ENCODE data around the gene CEP128. TPM values are rescaled to one million over a fixed set of nuclear protein-coding genes. Genes with fewer than 3 reads are reported as not detected.

CEP128 gene
- total RNA-seq, 4 donors from 2014 or later = 13.9 to 18.1 (median 16.0) TPM

DNA sequence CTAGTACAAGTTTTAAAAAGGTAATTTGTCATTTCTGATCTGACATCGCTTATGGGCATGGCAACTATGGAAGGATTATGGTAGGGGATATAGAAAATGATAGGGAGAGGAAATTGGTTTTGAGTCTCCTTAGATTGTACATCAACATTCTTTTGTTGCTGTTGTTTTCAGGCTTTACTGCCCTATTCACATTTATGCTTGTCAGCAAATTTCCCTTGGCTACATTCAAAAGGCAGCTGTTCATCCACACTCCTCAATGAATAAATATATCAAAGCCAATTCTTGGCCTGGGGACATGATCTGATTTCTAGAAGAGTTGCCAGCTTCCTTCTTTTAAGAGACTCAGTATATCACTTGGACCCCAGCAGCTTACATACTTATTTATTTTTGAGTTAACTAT lies 283.4 kb downstream of the CEP128 start:
- Histone ChIP-seq H3K4me3 (replicated peaks in 1 of 3) (no peak overlapping the region), H3K27me3 (no peaks in the 10 kb centered on the region), H3K4me1 (no peaks in the 10 kb centered on the region), H3K36me3 (no peaks in the 10 kb centered on the region), H3K9me3 (no peaks in the 10 kb centered on the region), H3K27ac (no peak overlapping the region)
- intact Hi-C loops (cut with DNase I) = no loop called here
- DNase-seq = no peak
- WGBS, 2 donors = 96 to 100% methylated on average over 1 of the region's 1 CpG
- TF ChIP-seq POLR2A (IDR thresholded peaks at IDR 0.05) = no peak

DNA sequence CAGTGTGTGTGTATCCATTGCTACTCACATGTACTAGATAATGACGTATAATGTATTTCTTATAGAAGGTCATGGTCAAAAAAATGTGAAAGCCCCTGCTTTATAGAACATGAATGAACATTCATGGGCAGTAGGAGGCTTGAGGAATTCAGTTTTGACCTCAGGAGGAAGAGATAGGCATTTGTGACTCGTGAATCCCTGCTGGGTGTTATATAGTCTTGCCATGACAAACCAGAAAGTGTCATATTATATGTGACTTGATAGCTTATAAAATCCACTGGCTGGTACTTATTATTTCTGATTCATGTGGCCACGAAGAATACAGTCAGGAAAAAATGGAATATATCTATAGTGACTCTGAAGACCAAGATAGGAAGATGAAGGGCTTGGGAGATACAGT lies 287.6 kb downstream of the CEP128 start:
- no peak overlapping the region for H3K27ac ChIP-seq
- no peaks in the 10 kb centered on the region for H3K9me3 ChIP-seq
- H3K36me3 ChIP-seq = no peaks in the 10 kb centered on the region
- intact Hi-C loops (cut with DNase I) = no loop called here
- no peaks in the 10 kb centered on the region for H3K4me1 ChIP-seq
- H3K4me3 ChIP-seq (replicated peaks in 1 of 3) = no peak overlapping the region
- 93 to 96% methylated on average over 3 of the region's 3 CpGs for WGBS, 2 donors
- TF ChIP-seq, protein P1, sequence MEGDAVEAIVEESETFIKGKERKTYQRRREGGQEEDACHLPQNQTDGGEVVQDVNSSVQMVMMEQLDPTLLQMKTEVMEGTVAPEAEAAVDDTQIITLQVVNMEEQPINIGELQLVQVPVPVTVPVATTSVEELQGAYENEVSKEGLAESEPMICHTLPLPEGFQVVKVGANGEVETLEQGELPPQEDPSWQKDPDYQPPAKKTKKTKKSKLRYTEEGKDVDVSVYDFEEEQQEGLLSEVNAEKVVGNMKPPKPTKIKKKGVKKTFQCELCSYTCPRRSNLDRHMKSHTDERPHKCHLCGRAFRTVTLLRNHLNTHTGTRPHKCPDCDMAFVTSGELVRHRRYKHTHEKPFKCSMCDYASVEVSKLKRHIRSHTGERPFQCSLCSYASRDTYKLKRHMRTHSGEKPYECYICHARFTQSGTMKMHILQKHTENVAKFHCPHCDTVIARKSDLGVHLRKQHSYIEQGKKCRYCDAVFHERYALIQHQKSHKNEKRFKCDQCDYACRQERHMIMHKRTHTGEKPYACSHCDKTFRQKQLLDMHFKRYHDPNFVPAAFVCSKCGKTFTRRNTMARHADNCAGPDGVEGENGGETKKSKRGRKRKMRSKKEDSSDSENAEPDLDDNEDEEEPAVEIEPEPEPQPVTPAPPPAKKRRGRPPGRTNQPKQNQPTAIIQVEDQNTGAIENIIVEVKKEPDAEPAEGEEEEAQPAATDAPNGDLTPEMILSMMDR (IDR thresholded peaks at IDR 0.05) = no peak
- no peak for TF ChIP-seq POLR2A (IDR thresholded peaks at IDR 0.05)
- H3K27me3 ChIP-seq = no peaks in the 10 kb centered on the region
- DNase-seq = no peak

DNA sequence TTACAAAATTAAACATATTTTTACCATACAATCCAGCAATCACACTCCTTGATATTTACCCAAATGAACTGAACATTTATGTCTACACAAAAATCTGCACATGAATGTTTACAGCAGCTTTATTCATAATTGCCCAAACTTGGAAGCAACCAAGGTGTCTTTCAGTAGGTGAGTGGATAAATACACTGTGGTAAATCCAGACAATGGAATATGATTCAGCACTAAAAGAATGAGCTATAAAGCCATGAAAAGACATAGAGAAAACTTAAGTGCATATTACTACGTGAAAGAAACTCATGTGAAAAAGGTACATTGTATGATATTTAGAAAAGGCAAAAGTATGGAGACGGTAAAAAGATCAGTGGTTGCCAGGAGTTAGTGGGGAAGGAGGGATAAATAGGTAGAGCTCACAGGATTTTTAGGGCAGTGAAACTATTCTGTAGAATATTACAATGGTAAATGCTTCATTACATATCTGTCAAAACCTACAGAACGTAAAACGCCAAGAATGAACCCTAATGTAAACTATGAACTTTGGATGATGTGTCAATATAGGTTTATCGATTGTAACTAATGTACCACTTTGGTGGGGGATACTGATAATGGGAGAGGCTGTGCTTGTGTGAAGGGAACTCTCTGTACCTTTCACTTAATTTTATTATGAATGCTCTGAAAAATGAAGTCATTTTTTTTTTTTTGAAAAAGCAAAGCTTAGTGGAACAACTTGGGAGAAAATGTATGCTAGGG lies 295.7 kb downstream of the CEP128 start:
- DNase-seq = no peak
- Histone ChIP-seq H3K27me3 (no peaks in the 10 kb centered on the region), H3K27ac (no peak overlapping the region), H3K4me3 (replicated peaks in 1 of 3) (no peak overlapping the region), H3K4me1 (no peaks in the 10 kb centered on the region), H3K9me3 (no peaks in the 10 kb centered on the region), H3K36me3 (no peaks in the 10 kb centered on the region)
- no peak for TF ChIP-seq POLR2A (IDR thresholded peaks at IDR 0.05)
- TF ChIP-seq, protein P1 (IDR thresholded peaks at IDR 0.05) = no peak
- WGBS, 2 donors = 94 to 95% methylated on average over 5 of the region's 5 CpGs
- intact Hi-C loops (cut with DNase I) = no loop called here

DNA sequence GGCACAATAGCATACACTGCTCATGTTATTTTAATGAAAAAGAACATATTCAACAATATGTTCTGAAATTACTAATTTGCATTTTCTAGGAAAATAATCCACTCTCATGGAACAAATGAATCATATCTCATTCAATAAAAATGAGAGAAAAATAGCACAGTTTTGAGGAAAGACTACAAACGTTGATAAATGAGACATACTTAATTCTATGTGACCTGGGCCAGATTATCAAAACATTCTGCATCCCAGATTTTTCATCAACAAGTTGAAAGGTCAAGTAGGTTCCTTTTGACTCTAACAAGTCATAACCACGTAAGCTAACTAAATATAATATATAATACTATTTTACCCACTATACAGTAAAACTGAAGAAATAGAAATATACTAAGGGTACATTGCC lies 296.7 kb downstream of the CEP128 start:
- TF ChIP-seq, protein P1 (IDR thresholded peaks at IDR 0.05) = no peak
- no peak for TF ChIP-seq POLR2A (IDR thresholded peaks at IDR 0.05)
- DNase-seq = no peak
- WGBS, 2 donors = 76 to 78% methylated on average over 2 of the region's 2 CpGs
- Histone ChIP-seq H3K27me3 (no peaks in the 10 kb centered on the region), H3K4me3 (replicated peaks in 1 of 3) (no peak overlapping the region), H3K36me3 (no peaks in the 10 kb centered on the region), H3K27ac (no peak overlapping the region), H3K4me1 (no peaks in the 10 kb centered on the region), H3K9me3 (no peaks in the 10 kb centered on the region)
- intact Hi-C loops (cut with DNase I) = no loop called here

DNA sequence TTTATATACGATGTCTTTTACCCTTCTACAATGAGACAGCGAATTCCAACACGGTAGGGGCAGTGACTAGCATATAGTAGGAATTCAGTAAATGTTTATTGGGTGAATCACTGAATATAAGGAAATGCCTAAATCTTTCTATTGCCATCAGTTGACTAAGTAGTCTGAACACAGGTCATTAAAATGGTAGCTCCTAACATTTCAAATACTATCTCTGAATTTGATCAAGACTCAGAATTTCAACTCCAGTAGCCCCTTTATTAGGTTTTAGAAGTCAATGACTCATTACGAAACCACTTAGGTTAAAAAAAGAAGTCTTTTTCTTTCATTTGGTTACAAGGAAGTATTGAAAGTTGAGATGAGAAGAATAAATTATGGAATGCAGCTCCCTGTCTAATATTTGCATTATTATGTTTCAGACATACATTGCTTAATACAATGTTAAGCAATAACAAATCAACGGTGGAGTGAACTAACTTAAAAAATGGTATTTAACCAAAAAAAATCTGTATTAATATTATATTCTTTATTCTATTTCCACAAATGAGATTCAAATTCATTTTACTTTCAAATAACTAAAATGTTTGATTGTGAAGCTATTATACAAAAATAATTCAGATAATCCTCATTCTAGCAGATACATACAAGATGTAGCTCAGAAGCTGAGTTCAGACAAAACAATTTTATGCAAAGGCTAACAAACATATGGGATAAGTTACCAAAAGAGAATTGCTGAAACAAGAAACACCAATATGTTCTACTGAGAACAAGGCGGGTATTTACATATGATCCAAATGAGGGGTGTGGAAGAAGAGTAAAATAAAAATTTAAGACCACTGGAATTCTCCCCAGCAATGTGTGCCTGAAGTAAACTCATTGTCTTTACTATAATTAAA lies 302.7 kb downstream of the CEP128 start:
- Histone ChIP-seq H3K4me1 (no peaks in the 10 kb centered on the region), H3K9me3 (no peaks in the 10 kb centered on the region), H3K27me3 (no peaks in the 10 kb centered on the region), H3K4me3 (replicated peaks in 1 of 3) (no peak overlapping the region), H3K27ac (no peak overlapping the region), H3K36me3 (no peaks in the 10 kb centered on the region)
- intact Hi-C loops (cut with DNase I) = no loop called here
- TF ChIP-seq, protein P1 (IDR thresholded peaks at IDR 0.05) = no peak
- no peak for TF ChIP-seq POLR2A (IDR thresholded peaks at IDR 0.05)
- 95 to 96% methylated on average over 6 of the region's 6 CpGs for WGBS, 2 donors
- no peak for DNase-seq

Measured in thyroid gland (tissue), 4 donors.